ENCODE measurements around the gene PRKACA.
"Not testable (repeated sequence)": the region's sequence is repeated elsewhere in the genome, so short reads cannot be mapped to it uniquely, and the experiment has no call there.

PRKACA gene

DNA sequence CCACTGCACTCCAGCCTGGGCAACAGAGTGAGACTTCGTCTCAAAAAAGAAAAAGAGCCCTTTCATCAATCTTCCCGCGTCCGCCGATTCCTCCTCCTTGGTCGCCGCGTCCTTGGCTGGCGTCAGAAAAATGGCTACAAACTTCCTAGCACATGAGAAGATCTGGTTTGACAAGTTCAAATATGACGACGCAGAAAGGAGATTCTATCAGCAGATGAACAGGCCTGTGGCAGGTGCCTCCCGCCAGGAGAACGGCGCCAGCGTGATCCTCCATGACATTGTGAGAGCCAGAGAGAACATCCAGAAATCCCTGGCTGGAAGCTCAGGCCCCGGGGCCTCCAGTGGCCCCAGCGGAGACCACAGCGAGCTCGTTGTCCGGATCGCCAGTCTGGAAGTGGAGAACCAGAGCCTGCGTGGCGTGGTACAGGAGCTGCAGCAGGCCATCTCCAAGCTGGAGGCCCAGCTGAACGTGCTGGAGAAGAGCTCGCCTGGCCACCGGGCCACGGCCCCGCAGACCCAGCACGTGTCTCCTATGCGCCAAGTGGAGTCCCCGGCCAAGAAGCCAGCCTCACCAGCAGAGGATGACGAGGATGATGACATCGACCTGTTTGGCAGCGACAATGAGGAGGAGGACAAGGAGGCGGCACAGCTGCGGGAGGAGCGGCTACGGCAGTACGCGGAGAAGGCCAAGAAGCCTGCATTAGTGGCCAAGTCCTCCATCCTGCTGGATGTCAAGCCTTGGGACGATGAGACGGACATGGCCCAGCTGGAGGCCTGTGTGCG is 47.1 kb downstream of the PRKACA start:
- DNase-seq (ENCODE audit: low read depth in 2 of 2): no peak

DNA sequence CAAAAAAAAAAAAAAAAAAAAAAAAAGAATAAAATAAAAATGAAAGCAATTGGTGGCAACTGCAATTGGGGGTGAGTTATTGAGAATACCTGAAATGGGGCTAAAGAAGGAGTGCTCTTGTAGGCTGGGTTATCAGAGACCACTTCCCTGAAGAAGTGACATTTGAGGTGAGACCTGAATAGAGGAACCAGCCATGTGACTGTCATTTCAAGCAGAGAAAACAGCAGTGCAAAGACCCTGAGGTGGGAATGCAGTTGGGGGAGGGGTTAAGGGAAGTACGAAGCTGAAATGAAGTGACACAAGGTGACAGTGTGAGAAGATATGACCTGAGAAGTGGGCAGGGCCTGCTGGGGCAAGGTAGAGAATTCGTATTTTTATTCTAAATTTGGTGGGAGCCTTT is 51.4 kb downstream of the PRKACA start:
- DNase-seq (ENCODE audit: low read depth in 2 of 2): no peak

DNA sequence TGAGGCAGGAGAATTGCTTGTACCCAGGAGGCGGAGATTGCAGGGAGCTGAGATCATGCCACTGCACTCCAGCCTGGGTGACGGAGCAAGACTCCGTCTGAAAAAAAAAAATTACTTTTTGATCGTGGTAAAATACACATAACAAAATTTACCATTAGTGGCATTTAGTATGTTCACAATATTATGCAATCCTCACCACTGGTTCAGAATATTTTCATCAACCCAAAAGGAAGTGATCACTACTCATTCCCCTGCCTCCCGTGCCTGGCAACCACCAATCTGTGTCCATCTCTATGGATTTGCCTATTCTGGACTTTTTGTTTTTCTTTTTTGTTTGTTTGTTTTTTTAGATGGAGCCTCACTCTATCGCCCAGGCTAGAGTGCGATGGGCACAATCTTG is 54.5 kb downstream of the PRKACA start:
- DNase-seq (ENCODE audit: low read depth in 2 of 2): no peak

DNA sequence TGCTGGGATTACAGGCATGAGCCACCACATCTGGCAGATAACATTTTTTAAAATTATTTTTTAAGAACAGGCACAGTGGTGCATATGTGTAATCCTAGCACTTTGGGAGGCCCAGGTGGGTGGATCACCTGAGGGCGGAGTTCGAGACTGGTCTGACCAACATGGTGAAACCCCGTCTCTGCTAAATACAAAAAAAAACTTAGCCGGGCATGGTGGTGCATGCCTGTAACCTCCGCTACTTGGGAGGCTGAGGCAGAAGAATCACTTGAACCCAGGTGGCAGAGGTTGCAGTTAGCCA is 55.1 kb downstream of the PRKACA start:
- DNase-seq (ENCODE audit: low read depth in 2 of 2): no peak

DNA sequence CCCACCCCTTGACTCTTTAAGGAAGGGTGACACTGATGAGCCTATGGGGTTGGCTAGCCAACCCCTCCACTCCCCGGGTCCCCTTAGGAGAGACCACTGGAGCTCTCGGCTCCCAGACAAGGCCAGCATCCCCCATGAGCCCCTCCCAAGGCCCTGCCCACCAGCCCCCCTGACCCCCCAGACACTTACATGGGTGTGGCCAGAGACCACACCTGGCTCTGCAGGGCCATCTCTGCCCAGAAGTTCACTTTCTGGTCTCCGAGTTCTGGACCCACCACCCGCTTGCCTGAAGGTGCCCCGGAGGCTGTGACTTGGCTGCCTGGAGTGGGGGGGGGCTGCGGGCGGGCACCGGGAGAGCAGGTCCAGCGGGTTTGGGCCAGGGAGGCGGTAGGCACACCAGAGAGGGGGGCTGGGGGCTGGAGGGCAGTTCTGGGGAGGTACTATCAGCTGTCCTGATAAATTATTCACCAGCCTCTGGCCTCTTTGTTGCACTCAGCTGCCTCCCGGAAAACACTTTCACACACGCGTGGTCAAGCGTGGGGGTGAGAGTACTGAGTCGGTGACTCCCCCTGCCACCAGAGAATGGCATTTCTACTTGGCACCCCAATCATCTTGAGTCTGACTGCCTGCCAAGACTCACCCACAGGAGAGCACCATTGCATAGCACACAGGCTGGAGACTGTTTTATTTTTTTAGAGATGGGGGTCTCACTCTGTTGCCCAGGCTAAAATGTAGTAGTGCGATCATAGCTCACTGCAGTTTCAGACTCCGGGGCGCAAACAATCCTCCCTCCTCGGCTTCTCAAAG is 55.6 kb downstream of the PRKACA start, which contains the start of gene PALM3:
TSS of gene PALM3 (minus strand) at position 326 of the 807 bp plus-strand sequence. CDS start at position 230, 96 bp downstream.
- DNase-seq (ENCODE audit: low read depth in 2 of 2): no peak

DNA sequence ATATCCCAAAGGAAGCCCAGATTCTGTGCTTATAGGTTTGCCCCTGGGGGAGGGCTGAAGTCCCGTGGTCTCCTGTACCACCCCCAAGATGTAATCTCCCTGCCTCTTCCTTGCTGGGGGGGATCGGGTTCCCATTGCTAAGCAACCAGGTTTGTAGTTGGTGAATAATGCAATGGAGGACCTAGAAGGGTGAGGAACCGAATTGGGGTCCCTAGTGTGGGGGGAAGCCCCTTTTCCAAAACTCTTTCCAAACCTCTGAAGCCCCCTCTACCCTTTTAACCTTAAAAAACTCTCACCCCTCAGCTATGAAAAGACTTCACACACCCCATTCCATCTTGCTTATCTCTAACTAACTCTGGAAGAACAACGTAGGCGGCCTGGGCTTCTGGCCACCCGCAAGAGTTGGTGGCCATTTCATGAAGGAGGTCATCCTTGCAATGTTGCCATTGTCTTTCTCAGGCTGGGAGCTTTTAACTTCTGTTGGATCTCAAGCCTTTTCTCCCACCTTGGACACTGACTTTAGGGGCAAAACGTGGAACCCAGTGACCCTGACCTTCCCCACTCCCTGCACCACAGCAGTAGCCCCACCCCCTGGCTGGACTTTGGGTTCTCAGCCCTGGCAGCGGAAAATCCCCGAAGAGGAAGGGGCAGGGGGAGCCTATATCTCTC is 56.3 kb downstream of the PRKACA start:
- DNase-seq (ENCODE audit: low read depth in 2 of 2): no peak

DNA sequence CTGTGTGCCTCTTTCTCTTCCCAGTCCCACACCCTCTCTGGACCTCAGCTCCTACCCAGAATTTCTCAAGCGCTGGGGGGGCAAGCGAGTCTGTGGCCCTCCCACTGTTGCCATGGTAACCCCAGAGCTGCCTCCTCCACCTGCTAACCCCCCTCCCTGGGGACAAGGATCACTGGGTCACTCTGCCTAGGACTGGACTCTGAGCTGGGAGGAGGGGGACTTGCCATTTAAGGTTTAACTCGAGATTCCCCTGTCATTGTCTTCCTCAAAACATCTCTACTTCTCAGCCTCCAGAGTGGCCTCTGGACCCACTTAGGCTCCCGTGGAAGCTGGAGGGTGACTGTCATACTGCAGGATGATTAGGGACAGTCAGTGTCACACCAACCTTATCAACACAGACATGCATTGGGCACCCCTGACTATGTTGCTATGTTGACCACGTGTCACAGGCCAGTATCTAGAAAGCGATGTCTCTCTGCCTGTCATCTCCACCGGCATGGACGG is 57.9 kb downstream of the PRKACA start:
- no peak for DNase-seq (ENCODE audit: low read depth in 2 of 2)

DNA sequence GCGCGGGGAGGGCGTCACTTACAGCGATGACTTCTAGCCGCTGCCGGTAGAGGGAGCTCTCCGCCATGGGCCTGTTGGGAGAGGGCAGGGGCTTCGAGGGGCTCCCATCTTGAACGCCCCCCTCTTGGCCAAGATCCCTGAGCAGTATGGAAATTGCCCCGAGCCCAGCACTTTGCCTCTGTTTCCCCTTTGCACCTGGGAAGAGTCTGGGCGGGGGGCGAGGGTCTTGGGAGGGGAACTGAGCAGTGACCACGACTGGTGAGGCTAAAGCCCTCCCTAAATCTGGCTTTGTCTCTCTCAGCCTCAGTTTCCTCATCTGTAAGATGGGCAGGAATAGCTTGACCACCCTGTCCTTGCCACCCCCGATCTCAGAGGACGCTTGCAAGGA is 58.5 kb downstream of the PRKACA start:
- no peak for DNase-seq (ENCODE audit: low read depth in 2 of 2)

DNA sequence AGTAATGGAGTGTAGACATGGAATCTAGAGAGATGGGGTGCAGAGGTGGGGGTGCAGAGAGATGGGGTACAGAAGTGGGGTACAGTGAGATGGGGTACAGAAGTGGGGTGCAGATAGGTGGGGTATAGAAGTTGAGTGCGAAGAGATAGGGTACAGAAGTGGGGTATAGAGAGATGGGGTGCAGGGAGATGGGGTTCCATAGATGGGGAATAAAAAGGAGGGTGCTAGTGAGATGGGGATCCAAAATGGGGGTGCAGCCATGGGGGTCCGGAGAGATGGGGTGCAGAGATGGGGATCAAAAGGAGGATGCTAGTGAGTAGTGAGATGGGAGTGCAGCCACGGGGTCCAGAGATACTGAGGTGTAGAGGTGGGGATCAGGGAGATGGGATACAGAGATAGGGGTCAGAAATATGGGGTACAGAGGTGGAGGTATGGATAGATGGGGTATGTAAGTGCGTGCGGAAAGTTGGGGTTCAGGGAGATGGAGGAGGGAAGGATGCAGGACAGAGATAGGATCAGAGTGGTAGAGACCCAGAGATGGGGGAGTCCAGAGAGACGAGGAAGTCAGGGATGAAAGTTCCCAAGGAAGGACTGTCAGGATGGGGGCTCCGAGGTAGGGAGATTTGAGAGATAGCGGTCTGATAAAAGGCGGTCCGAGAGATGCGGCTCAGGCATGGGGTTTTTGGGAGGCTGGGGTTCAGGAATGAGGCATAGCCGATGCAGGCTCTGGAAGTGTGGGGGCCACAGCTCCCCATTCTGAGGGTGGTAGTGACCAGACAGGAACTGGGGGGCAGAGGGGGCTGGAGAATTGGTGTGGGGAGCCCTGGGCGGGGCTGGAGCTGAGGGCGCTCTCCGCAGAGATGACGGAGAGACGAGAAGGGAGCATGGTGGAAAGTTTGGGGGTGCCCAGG is 59.1 kb downstream of the PRKACA start:
- no peak for DNase-seq (ENCODE audit: low read depth in 2 of 2)

DNA sequence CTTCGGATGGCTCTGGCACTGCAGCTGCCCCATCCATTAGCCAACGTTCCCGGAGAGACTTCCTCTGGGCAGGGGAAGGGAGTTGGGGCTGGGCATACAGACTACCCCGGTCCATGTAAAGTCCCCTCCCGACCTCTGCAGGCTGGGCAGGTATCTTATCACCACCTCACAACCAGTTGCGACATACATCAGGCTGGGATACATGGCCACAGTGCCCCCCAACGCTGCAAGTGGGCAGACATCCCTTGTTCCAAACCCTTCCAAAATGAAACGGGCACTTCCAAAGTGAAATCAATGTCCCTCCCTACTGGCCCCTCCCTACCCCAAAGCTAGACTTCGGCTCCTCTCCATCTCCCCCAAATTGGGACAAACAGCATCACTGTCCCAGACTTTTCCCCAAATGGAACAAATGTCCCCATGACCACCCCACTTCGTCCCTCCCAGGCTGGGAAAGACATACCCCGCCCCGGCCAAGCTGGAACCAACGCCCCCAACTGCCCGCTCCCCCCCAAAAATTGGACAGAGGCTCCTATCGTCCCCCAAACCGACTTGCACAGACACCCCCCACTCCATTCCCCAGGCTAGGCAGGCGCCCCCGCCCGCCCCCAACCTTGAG is 60.7 kb downstream of the PRKACA start:
- no peak for DNase-seq (ENCODE audit: low read depth in 2 of 2)

DNA sequence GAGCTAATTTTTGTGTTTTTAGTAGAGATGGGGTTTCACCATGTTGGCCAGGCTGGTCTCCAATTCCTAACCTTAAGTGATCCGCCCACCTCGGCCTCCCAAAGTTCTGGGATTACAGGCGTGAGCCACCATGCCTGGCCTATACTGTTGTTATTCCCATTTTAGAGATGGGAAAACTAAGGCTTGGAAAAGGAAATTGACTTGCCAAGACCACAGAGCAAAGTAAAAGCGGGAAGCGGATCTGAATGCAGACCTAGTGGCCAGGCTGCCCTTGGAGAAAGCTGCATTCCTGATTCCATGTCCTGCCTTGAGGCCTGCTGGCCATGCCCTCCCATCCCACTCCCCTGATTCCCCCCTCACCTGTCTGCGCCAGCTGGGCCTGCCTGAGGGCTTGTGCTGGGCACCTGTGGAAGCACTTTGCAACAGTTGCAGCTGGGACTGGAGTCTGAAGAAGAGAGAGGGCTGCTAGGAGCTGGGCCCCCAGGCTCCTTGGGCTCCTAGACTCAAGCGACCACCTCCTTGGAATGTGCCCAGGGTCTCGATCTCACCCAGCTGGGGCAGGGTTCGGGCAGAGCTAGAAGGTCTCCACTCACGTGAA is 61.4 kb downstream of the PRKACA start:
- no peak for DNase-seq (ENCODE audit: low read depth in 2 of 2)

DNA sequence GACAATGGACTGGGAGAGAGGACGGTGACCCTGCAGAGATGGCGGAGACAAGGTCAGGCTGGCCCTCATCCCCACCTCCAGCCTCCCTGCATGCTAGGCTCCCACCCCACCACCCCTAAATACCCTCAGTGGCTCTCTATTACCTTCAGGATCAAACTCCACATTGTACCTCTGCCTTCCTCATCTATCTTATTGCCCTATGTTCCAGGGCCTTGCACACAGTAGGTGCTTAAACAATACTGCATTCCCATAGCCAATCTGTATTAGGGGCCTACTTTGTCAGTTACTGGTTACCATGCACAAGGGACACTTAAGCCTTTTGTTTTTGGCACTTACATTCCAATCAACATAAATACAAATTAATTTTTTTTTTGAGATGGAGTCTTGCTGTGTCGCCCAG is 62.2 kb downstream of the PRKACA start:
- no peak for DNase-seq (ENCODE audit: low read depth in 2 of 2)

DNA sequence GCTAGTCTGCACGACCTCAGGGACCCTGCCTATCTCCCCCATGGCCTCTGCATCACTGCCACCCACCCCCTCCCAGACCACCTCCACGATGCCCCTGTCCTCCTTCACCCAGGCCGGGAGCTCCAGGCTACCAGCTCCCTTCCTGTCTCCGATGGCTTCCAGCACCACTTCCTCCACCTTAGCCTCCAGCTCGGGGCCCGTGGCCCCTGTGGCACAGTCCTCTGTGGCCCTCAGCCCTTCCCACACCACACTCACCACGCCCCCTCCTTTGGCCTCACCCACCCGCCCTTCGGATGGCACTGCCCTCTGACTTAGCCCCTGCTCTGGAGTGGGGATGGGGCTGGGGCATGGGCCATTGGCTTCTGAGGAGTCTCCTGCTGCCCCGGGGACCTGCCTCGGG is 62.8 kb downstream of the PRKACA start:
- no peak for DNase-seq (ENCODE audit: low read depth in 2 of 2)

DNA sequence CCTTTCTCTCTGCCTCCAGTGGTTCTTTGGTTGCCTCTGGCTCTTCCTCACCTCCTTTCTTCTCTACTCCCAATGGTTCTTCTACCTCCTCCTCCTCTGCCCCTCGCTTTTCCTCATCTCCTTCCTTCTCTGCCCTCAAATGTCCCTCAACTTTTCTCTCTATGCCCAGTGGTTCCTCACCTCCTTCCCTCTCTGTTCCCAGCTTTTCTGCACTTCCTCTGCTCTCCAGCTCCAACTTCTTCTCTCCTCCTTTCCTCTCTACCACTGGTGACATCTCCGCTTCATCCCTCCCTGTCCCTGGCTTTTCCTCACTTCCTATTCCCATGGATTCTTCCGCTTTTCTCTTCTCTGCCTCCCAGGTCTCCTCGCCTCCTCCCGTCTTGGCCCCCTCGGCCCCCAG is 63.5 kb downstream of the PRKACA start:
- no peak for DNase-seq (ENCODE audit: low read depth in 2 of 2)

DNA sequence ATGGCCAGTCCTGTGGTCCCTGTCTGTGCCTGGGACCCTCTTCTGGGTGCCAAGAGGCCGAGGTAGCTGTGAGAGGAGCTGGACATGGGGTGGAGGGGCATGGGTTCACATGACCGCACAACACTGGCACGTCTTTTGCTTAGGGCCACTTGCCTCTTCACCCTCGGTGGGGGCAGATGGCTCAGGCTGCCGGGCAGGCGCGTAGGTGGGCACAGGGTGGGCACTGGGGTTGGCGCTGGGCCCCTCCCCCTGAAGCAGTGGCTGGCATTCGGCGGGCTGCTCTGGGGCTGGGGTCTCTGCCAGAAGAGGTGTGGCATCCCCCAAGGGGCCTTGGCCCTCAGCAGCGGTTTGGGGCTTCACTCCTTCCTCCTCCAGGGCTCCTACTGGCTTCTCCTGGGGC is 64.1 kb downstream of the PRKACA start:
- DNase-seq (ENCODE audit: low read depth in 2 of 2): no peak

DNA sequence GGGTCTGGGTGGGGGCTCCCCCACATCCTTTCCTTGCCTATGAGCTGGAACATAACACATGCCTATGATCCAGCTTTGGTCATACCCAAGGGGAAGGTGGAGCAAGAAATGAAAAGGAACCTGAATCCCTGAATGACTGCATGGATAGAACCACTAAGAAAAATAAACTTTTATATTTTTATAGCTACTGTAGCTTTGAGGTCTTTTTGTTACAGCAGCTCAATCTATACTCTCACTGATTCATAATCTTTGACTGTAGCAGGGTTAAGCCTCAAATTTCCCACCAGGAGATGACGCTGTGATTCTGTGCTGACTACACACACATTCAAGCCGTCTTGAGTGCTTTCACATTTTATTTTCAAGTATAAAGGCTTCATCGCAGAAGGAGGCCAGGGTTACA is 64.5 kb downstream of the PRKACA start:
- no peak for DNase-seq (ENCODE audit: low read depth in 2 of 2)

DNA sequence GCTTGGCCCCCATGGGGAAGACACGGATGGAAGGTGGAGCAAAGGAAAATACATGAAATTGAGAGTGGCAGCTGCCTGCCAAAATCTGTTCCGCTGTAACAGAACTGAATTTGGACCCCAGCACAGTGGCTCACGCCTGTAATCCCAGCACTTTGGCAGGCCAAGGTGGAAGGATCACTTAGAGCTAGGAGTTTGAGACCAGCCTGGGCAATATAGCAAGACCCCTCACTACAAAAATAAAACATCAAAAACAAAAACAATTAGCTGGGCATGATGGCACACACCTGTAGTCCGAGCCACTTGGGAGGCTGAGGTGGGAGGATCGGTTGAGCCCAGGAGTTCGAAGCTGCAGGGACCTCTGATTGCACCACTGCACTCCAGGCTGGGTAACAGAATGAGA is 65.1 kb downstream of the PRKACA start:
- no peak for DNase-seq (ENCODE audit: low read depth in 2 of 2)

DNA sequence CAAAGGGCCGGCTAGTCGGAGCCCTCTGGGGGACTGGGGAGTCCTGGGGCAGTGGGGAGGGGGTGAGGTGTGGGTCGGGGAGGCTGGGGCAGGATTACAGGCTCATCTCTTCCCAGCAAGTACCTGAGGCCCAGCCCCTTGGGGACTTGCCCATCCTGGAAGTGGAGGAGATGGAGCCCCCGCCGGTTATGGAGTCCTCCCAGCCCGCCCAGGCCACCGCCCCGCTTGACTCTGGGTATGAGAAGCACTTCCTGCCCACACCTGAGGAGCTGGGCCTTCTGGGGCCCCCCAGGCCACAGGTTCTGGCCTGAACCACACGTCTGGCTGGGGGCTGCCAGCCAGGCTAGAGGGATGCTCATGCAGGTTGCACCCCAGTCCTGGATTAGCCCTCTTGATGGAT is 65.6 kb downstream of the PRKACA start:
- no peak for DNase-seq (ENCODE audit: low read depth in 2 of 2)

DNA sequence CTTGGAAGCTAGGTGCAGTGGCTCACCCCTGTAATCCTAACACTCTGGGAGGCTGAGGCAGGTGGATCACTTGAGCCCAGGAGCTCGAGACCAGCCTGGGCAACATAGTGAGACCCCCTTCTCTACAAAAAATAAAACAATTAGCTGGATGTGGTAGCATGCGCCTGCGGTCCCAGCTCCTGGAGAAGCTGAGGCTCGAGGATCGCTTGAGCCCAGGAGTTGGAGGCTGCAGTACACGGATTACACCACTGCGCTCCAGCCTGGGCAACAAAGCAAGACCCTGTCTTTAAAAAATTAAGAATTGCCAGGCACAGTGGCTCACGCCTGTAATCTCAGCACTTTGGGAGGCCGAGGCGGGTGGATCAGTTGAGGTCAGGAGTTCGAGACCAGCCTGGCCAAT is 66.6 kb downstream of the PRKACA start:
- not testable (repeated sequence) for DNase-seq (ENCODE audit: low read depth in 2 of 2)

DNA sequence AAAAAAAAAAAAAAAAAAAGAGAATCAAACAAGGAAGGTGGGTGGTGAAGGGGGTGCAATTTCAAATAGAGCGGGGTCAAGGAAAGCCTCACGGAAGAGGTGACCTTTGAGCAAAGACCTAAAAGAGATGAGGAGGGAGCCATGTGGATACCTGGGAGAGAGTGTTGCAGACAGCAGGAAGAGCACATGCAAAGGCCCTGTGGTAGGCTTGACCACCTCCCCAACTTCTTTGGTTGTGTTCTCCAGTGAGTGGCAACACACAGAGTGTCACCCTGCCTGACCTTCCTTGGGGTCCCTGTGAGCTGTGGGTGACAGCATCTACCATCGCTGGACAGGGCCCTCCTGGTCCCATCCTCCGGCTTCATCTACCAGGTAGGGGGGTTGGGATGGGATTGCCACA is 67.0 kb downstream of the PRKACA start:
- DNase-seq (ENCODE audit: low read depth in 2 of 2): no peak
